Measurements from ENCODE around the gene SPOCD1. TPM values are rescaled to one million over a fixed set of nuclear protein-coding genes. Genes with fewer than 3 reads are reported as not detected.

Gene SPOCD1
- total RNA-seq (under 1 TPM in 3 of 4 donors, not detected in 1; 0.15 to 0.25 (median 0.17) TPM), polyA plus RNA-seq (0.09 TPM)
- long read RNA-seq, donor 1 = 0 reads
- long read RNA-seq, donor 2 = 0 reads
- long read RNA-seq, donor 3 = 0 reads
- long read RNA-seq, donor 4 = 0 reads

GRCh38 chr1:31815752-31816500, at the start of gene SPOCD1:
SPOCD1 (minus strand) TSS chr1:31816022; CDS start chr1:31815333, 689 bp downstream.
- Histone ChIP-seq H3K4me3 (ENCODE audit: low read length) (no peak within 1 kb of the TSS), H3K9me3 (ENCODE audit: control insufficient read depth, low read length) (no peaks in the 10 kb centered on the region), H3K27me3 (ENCODE audit: control insufficient read depth, insufficient read depth) (no peaks in the 10 kb centered on the region), H3K4me1 (ENCODE audit: control insufficient read depth, insufficient read depth, low read length) (no peaks in the 10 kb centered on the region), H3K27ac (ENCODE audit: low read length) (no peak within 1 kb of the TSS)
- DNase-seq = peak; percentile 83 to 90 (median 90)
- WGBS = 37% methylated on average over 23 of the region's 23 CpGs
- intact Hi-C loops (cut with DNase I) = loop anchor here in 1 of 4 donors (10.0 kb wide), 1 partner anchor 149 kb away; no protein-coding TSS in a partner anchor
- ATAC-seq = peak; percentile 72 to 85

- DNase-seq (no peak), ATAC-seq (no peak)
- H3K4me1 ChIP-seq (ENCODE audit: control insufficient read depth, insufficient read depth, low read length) = no peaks in the 10 kb centered on the region
- H3K27me3 ChIP-seq (ENCODE audit: control insufficient read depth, insufficient read depth) = no peaks in the 10 kb centered on the region
- WGBS = 92% methylated on average over 4 of the region's 4 CpGs
- H3K9me3 ChIP-seq (ENCODE audit: control insufficient read depth, low read length) = no peaks in the 10 kb centered on the region
- intact Hi-C loops (cut with DNase I) = no loop called here
- H3K4me3 ChIP-seq (ENCODE audit: low read length) = no peak overlapping the region
- no peak overlapping the region for H3K27ac ChIP-seq (ENCODE audit: low read length)
Measured at GRCh38 chr1:31862071-31862470, 46.2 kb upstream of the SPOCD1 start.

- no peaks in the 10 kb centered on the region for H3K4me1 ChIP-seq (ENCODE audit: control insufficient read depth, insufficient read depth, low read length)
- no peak overlapping the region for H3K27ac ChIP-seq (ENCODE audit: low read length)
- no peak overlapping the region for H3K4me3 ChIP-seq (ENCODE audit: low read length)
- no peaks in the 10 kb centered on the region for H3K9me3 ChIP-seq (ENCODE audit: control insufficient read depth, low read length)
- 60% methylated on average over 5 of the region's 5 CpGs for WGBS
- H3K27me3 ChIP-seq (ENCODE audit: control insufficient read depth, insufficient read depth) = no peaks in the 10 kb centered on the region
- intact Hi-C loops (cut with DNase I) = no loop called here
- DNase-seq (no peak), ATAC-seq (no peak)
Measured at GRCh38 chr1:31861346-31861745, 45.5 kb upstream of the SPOCD1 start.

- intact Hi-C loops (cut with DNase I) = no loop called here
- no peak overlapping the region for H3K4me3 ChIP-seq (ENCODE audit: low read length)
- H3K27me3 ChIP-seq (ENCODE audit: control insufficient read depth, insufficient read depth) = no peaks in the 10 kb centered on the region
- ATAC-seq = no peak
- no peak for DNase-seq
- H3K27ac ChIP-seq (ENCODE audit: low read length) = no peak overlapping the region
- no peaks in the 10 kb centered on the region for H3K4me1 ChIP-seq (ENCODE audit: control insufficient read depth, insufficient read depth, low read length)
- no peaks in the 10 kb centered on the region for H3K9me3 ChIP-seq (ENCODE audit: control insufficient read depth, low read length)
- WGBS = 75% methylated on average over 7 of the region's 7 CpGs
Measured at GRCh38 chr1:31860581-31860980, 44.8 kb upstream of the SPOCD1 start.

- Histone ChIP-seq H3K27ac (ENCODE audit: low read length) (no peak overlapping the region), H3K4me1 (ENCODE audit: control insufficient read depth, insufficient read depth, low read length) (no peaks in the 10 kb centered on the region), H3K9me3 (ENCODE audit: control insufficient read depth, low read length) (no peaks in the 10 kb centered on the region), H3K4me3 (ENCODE audit: low read length) (no peak overlapping the region), H3K27me3 (ENCODE audit: control insufficient read depth, insufficient read depth) (no peaks in the 10 kb centered on the region)
- no peak for DNase-seq
- WGBS = 92% methylated on average over 2 of the region's 2 CpGs
- ATAC-seq = no peak
- intact Hi-C loops (cut with DNase I) = no loop called here
Measured at GRCh38 chr1:31859719-31860118, 43.9 kb upstream of the SPOCD1 start.

GRCh38 chr1:31859044-31859443, 43.2 kb upstream of the SPOCD1 start:
- Histone ChIP-seq H3K4me3 (ENCODE audit: low read length) (no peak overlapping the region), H3K4me1 (ENCODE audit: control insufficient read depth, insufficient read depth, low read length) (no peaks in the 10 kb centered on the region), H3K27ac (ENCODE audit: low read length) (no peak overlapping the region), H3K27me3 (ENCODE audit: control insufficient read depth, insufficient read depth) (no peaks in the 10 kb centered on the region), H3K9me3 (ENCODE audit: control insufficient read depth, low read length) (no peaks in the 10 kb centered on the region)
- no peak for DNase-seq
- ATAC-seq = no peak
- WGBS = 97% methylated on average over 3 of the region's 3 CpGs
- intact Hi-C loops (cut with DNase I) = no loop called here

GRCh38 chr1:31857863-31858262, 42.0 kb upstream of the SPOCD1 start:
- no peak overlapping the region for H3K4me3 ChIP-seq (ENCODE audit: low read length)
- ATAC-seq = no peak
- no peak overlapping the region for H3K27ac ChIP-seq (ENCODE audit: low read length)
- DNase-seq = no peak
- H3K27me3 ChIP-seq (ENCODE audit: control insufficient read depth, insufficient read depth) = no peaks in the 10 kb centered on the region
- intact Hi-C loops (cut with DNase I) = no loop called here
- no peaks in the 10 kb centered on the region for H3K4me1 ChIP-seq (ENCODE audit: control insufficient read depth, insufficient read depth, low read length)
- H3K9me3 ChIP-seq (ENCODE audit: control insufficient read depth, low read length) = no peaks in the 10 kb centered on the region
- 91% methylated on average over 6 of the region's 6 CpGs for WGBS

GRCh38 chr1:31856140-31856539, 40.3 kb upstream of the SPOCD1 start:
- ATAC-seq (no peak), DNase-seq (no peak)
- Histone ChIP-seq H3K4me1 (ENCODE audit: control insufficient read depth, insufficient read depth, low read length) (no peaks in the 10 kb centered on the region), H3K27ac (ENCODE audit: low read length) (no peak overlapping the region), H3K9me3 (ENCODE audit: control insufficient read depth, low read length) (no peaks in the 10 kb centered on the region), H3K27me3 (ENCODE audit: control insufficient read depth, insufficient read depth) (no peaks in the 10 kb centered on the region), H3K4me3 (ENCODE audit: low read length) (no peak overlapping the region)
- WGBS = 89% methylated on average over 6 of the region's 6 CpGs
- intact Hi-C loops (cut with DNase I) = no loop called here

- Histone ChIP-seq H3K27me3 (ENCODE audit: control insufficient read depth, insufficient read depth) (no peaks in the 10 kb centered on the region), H3K4me1 (ENCODE audit: control insufficient read depth, insufficient read depth, low read length) (no peaks in the 10 kb centered on the region), H3K27ac (ENCODE audit: low read length) (no peak overlapping the region), H3K9me3 (ENCODE audit: control insufficient read depth, low read length) (no peaks in the 10 kb centered on the region), H3K4me3 (ENCODE audit: low read length) (no peak overlapping the region)
- DNase-seq (no peak), ATAC-seq (no peak)
- intact Hi-C loops (cut with DNase I) = no loop called here
- 86% methylated on average over 12 of the region's 12 CpGs for WGBS
Measured at GRCh38 chr1:31855038-31855845, 39.4 kb upstream of the SPOCD1 start.

- WGBS = 82% methylated on average over 5 of the region's 5 CpGs
- H3K4me1 ChIP-seq (ENCODE audit: control insufficient read depth, insufficient read depth, low read length) = no peaks in the 10 kb centered on the region
- H3K27ac ChIP-seq (ENCODE audit: low read length) = no peak overlapping the region
- intact Hi-C loops (cut with DNase I) = no loop called here
- no peak overlapping the region for H3K4me3 ChIP-seq (ENCODE audit: low read length)
- H3K27me3 ChIP-seq (ENCODE audit: control insufficient read depth, insufficient read depth) = no peaks in the 10 kb centered on the region
- ATAC-seq = no peak
- DNase-seq = no peak
- H3K9me3 ChIP-seq (ENCODE audit: control insufficient read depth, low read length) = no peaks in the 10 kb centered on the region
Measured at GRCh38 chr1:31849653-31850052, 33.8 kb upstream of the SPOCD1 start.

- Histone ChIP-seq H3K4me3 (ENCODE audit: low read length) (no peak overlapping the region), H3K27me3 (ENCODE audit: control insufficient read depth, insufficient read depth) (no peaks in the 10 kb centered on the region), H3K4me1 (ENCODE audit: control insufficient read depth, insufficient read depth, low read length) (no peaks in the 10 kb centered on the region), H3K27ac (ENCODE audit: low read length) (no peak overlapping the region), H3K9me3 (ENCODE audit: control insufficient read depth, low read length) (no peaks in the 10 kb centered on the region)
- DNase-seq (no peak), ATAC-seq (peak in 1 of 2 donors; percentile 16)
- intact Hi-C loops (cut with DNase I) = no loop called here
- WGBS = 73% methylated on average over 11 of the region's 11 CpGs
Measured at GRCh38 chr1:31848381-31848897, 32.6 kb upstream of the SPOCD1 start.

Measured in right cardiac atrium (tissue), 5 donors.